Ovary (tissue), 3 donors: ENCODE data around the gene LRP8.

Experiments
- POLR2A ChIP-seq: fragments of 450-650 bp; IDR thresholded peaks from one replicate; pipeline ENCODE4 v1.6.1; 2017; ENCODE audit warnings: antibody characterized with exemption, mild to moderate bottlenecking, moderate library complexity
- TF ChIP-seq, protein P1 (sequence below), 3 donors: fragments of 450-650 bp in 2 of 3; fragments of 200-600 bp in 1 of 3; IDR thresholded peaks; one replicate each; pipeline versions ENCODE4 v1.5.1 to v1.8.0; 2016 to 2022; ENCODE audit warnings: antibody characterized with exemption in 3 of 3, mild to moderate bottlenecking in 1 of 3
- donor health status: DM: no; HTN: no; CAD: no.

- TF ChIP-seq, protein P1, sequence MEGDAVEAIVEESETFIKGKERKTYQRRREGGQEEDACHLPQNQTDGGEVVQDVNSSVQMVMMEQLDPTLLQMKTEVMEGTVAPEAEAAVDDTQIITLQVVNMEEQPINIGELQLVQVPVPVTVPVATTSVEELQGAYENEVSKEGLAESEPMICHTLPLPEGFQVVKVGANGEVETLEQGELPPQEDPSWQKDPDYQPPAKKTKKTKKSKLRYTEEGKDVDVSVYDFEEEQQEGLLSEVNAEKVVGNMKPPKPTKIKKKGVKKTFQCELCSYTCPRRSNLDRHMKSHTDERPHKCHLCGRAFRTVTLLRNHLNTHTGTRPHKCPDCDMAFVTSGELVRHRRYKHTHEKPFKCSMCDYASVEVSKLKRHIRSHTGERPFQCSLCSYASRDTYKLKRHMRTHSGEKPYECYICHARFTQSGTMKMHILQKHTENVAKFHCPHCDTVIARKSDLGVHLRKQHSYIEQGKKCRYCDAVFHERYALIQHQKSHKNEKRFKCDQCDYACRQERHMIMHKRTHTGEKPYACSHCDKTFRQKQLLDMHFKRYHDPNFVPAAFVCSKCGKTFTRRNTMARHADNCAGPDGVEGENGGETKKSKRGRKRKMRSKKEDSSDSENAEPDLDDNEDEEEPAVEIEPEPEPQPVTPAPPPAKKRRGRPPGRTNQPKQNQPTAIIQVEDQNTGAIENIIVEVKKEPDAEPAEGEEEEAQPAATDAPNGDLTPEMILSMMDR (IDR thresholded peaks at IDR 0.05): no peak
- no peak for TF ChIP-seq POLR2A
Observed at GRCh38 chr1:53369034-53369750, 41.3 kb upstream of the LRP8 start.
